Ammon's horn (tissue), 1 donor: ENCODE results near the gene NHLRC4.

ENCODE experiments used
- DNase-seq: peaks from one replicate; pipeline ENCODE4 v3.0.0-alpha.2; 2016; ENCODE audit warnings: low spot score

The NHLRC4 gene

GRCh38 chr16:530111-530817 lies 36.5 kb upstream of the NHLRC4 start:
- DNase-seq = no peak

- no peak for DNase-seq
Measured at GRCh38 chr16:531494-532125, 35.2 kb upstream of the NHLRC4 start.

GRCh38 chr16:533391-534123 lies 33.2 kb upstream of the NHLRC4 start:
- no peak for DNase-seq

GRCh38 chr16:534135-534534 lies 32.7 kb upstream of the NHLRC4 start:
- DNase-seq = no peak

- no peak for DNase-seq
Measured at GRCh38 chr16:534856-535445, 31.9 kb upstream of the NHLRC4 start.

- no peak for DNase-seq
Measured at GRCh38 chr16:535446-536405, 31.1 kb upstream of the NHLRC4 start.

GRCh38 chr16:536746-537145 lies 30.1 kb upstream of the NHLRC4 start:
- no peak for DNase-seq

GRCh38 chr16:537415-538335 lies 29.1 kb upstream of the NHLRC4 start:
- DNase-seq = no peak

- DNase-seq = no peak
Measured at GRCh38 chr16:539901-540530, 26.8 kb upstream of the NHLRC4 start.

GRCh38 chr16:540645-541340 lies 26.0 kb upstream of the NHLRC4 start:
- no peak for DNase-seq

- DNase-seq = no peak
Measured at GRCh38 chr16:543301-544164, 23.3 kb upstream of the NHLRC4 start.

GRCh38 chr16:544517-544916 lies 22.3 kb upstream of the NHLRC4 start:
- no peak for DNase-seq

GRCh38 chr16:546909-547770 lies 19.7 kb upstream of the NHLRC4 start:
- DNase-seq = peak; percentile 63

GRCh38 chr16:548586-548985 lies 18.2 kb upstream of the NHLRC4 start:
- no peak for DNase-seq

GRCh38 chr16:549544-550263 lies 17.1 kb upstream of the NHLRC4 start:
- no peak for DNase-seq

GRCh38 chr16:551210-551609 lies 15.6 kb upstream of the NHLRC4 start:
- no peak for DNase-seq

GRCh38 chr16:552171-552570 lies 14.6 kb upstream of the NHLRC4 start:
- no peak for DNase-seq
